H1 (cell line): ENCODE results near the gene PMEPA1.

ENCODE experiments used
- CBX8 ChIP-seq: fragments of 300-800, 300-1000 bp; sonication (generic); IDR thresholded peaks from 2 replicates; pipeline ENCODE4 v1.7.1; 2016; ENCODE audit warnings: low read depth, low read length, borderline replicate concordance
- CEBPB ChIP-seq: IDR thresholded peaks from 2 replicates; pipeline ENCODE4 v1.6.1; 2012; ENCODE audit warnings: low read depth, low read length
- CTCF ChIP-seq, 3 experiments: IDR thresholded peaks; 1 replicate in 2 of 3; 2 replicates in 1 of 3; pipeline versions ENCODE4 v1.5.1 to v1.6.1; 2011; ENCODE audit warnings: low read length in 3 of 3, mild to moderate bottlenecking in 3 of 3, inconsistent platforms in 2 of 3, low read depth in 1 of 3, moderate library complexity in 1 of 3; ENCODE audit not compliant: insufficient read depth in 1 of 3; ENCODE audit errors: control extremely low read depth in 1 of 3
- EGR1 ChIP-seq: IDR thresholded peaks from 2 replicates; pipeline ENCODE4 v1.6.1; 2011; ENCODE audit warnings: low read depth, low read length, borderline replicate concordance
- EP300 ChIP-seq, 2 experiments: IDR thresholded peaks; 1 replicate in 1 of 2; 2 replicates in 1 of 2; pipeline ENCODE4 v1.6.1; 2011 to 2012; ENCODE audit warnings: low read depth in 2 of 2, low read length in 2 of 2, mild to moderate bottlenecking in 2 of 2, borderline replicate concordance in 1 of 2, inconsistent platforms in 1 of 2, moderate library complexity in 1 of 2
- EZH2 ChIP-seq: fragments of 200-600 bp; sonication (generic); IDR thresholded peaks from 2 replicates; pipeline ENCODE4 v1.7.1; 2012; ENCODE audit warnings: low read depth, mild to moderate bottlenecking, moderate library complexity, low read length, inconsistent platforms; ENCODE audit not compliant: severe bottlenecking
- JUND ChIP-seq: IDR thresholded peaks from 2 replicates; pipeline ENCODE4 v1.6.1; 2011; ENCODE audit warnings: mild to moderate bottlenecking, improper control_type of control experiment, low read length
- MAFK ChIP-seq: IDR thresholded peaks from 2 replicates; pipeline ENCODE4 v1.6.1; 2012; ENCODE audit warnings: low read depth, mild to moderate bottlenecking, improper control_type of control experiment, low read length
- POLR2AphosphoS5 ChIP-seq: IDR thresholded peaks from 2 replicates; pipeline ENCODE4 v1.6.1; 2011; ENCODE audit warnings: low read depth, low read length
- RAD21 ChIP-seq, 2 experiments: IDR thresholded peaks in 1 of 2; conservative IDR thresholded peaks in 1 of 2; 2 replicates each; pipeline ENCODE4 v1.6.1; 2011; ENCODE audit warnings: low read depth in 2 of 2, low read length in 2 of 2, improper control_type of control experiment in 1 of 2, inconsistent platforms in 1 of 2, mild to moderate bottlenecking in 1 of 2, moderate library complexity in 1 of 2
- SIN3A ChIP-seq, 2 experiments: IDR thresholded peaks in 1 of 2; conservative IDR thresholded peaks in 1 of 2; 2 replicates each; pipeline ENCODE4 v1.6.1; 2011 to 2012; ENCODE audit warnings: low read length in 2 of 2, improper control_type of control experiment in 1 of 2, low read depth in 1 of 2, mild to moderate bottlenecking in 1 of 2
- SP2 ChIP-seq: IDR thresholded peaks from 2 replicates; pipeline ENCODE4 v1.6.1; 2012; ENCODE audit warnings: mild to moderate bottlenecking, low read length, inconsistent platforms
- TEAD4 ChIP-seq: IDR thresholded peaks from 2 replicates; pipeline ENCODE4 v1.6.1; 2012; ENCODE audit warnings: low read depth, low read length, inconsistent platforms, mixed read lengths
- ZNF274 ChIP-seq: IDR thresholded peaks from 2 replicates; pipeline ENCODE4 v1.7.0; 2012; ENCODE audit warnings: low read length, borderline replicate concordance; ENCODE audit errors: extremely low read depth

GRCh38 chr20:57612436-57612835, 97.4 kb downstream of the PMEPA1 start:
- no peak for TF ChIP-seq CTCF (IDR thresholded peaks at IDR 0.05; ENCODE audit: control extremely low read depth in 1 of 3, insufficient read depth in 1 of 3, low read depth in 1 of 3, low read length in 3 of 3)
- no peak for TF ChIP-seq EGR1
- TF ChIP-seq SP2, result no peak
- TF ChIP-seq POLR2AphosphoS5, result no peak
- no peak for TF ChIP-seq MAFK
- TF ChIP-seq TEAD4, result no peak
- no peak for TF ChIP-seq SIN3A (conservative IDR thresholded peaks at IDR 0.05 in 1 of 2, IDR thresholded peaks at IDR 0.05 in 1 of 2; ENCODE audit: low read depth in 1 of 2, low read length in 2 of 2)
- no peak for TF ChIP-seq EP300 (IDR thresholded peaks at IDR 0.05; ENCODE audit: borderline replicate concordance in 1 of 2, low read depth in 2 of 2, low read length in 2 of 2)
- no peak for TF ChIP-seq JUND
- no peak for TF ChIP-seq EZH2
- no peak for TF ChIP-seq CBX8
- no peak for TF ChIP-seq RAD21 (IDR thresholded peaks at IDR 0.05 in 1 of 2, conservative IDR thresholded peaks at IDR 0.05 in 1 of 2; ENCODE audit: low read depth in 2 of 2, low read length in 2 of 2)
- TF ChIP-seq ZNF274, result no peak
- TF ChIP-seq CEBPB, result no peak
